Mammary epithelial cell (primary cell): ENCODE results near the gene AGMAT.

Experiments used
- EZH2 ChIP-seq: IDR thresholded peaks from 2 replicates; pipeline ENCODE4 v1.6.1; 2012; ENCODE audit warnings: low read length, inconsistent platforms, borderline replicate concordance
- TF ChIP-seq, protein P1 (sequence below), 2 donors: IDR thresholded peaks in 1 of 2; conservative IDR thresholded peaks in 1 of 2; 2 replicates each; pipeline ENCODE4 v1.5.1; 2011 to 2012; ENCODE audit warnings: inconsistent platforms in 2 of 2, low read length in 2 of 2, mild to moderate bottlenecking in 2 of 2, control low read depth in 1 of 2, low read depth in 1 of 2; ENCODE audit not compliant: insufficient read depth in 1 of 2; ENCODE audit errors: extremely low read depth in 1 of 2

DNA sequence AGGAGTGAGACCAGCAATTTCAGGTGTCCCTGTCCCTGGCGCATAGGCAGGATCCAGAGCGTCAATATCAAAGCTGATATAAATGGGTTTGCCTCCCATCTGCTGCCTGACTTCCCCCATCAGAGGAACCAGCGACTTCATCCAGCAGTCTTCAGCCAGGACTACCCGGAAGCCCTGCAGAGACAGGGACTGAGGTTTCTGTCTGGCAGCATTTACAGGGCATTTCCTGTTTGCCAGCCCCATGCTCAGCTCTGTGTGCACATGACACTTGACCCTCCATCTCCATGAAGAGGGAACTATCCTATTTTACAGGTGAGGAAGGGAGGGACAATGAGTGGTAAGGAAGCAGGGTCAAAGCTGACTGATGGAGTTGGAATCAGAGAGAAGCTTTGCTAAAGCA, 7.2 kb downstream of the AGMAT start:
- TF ChIP-seq, protein P1, sequence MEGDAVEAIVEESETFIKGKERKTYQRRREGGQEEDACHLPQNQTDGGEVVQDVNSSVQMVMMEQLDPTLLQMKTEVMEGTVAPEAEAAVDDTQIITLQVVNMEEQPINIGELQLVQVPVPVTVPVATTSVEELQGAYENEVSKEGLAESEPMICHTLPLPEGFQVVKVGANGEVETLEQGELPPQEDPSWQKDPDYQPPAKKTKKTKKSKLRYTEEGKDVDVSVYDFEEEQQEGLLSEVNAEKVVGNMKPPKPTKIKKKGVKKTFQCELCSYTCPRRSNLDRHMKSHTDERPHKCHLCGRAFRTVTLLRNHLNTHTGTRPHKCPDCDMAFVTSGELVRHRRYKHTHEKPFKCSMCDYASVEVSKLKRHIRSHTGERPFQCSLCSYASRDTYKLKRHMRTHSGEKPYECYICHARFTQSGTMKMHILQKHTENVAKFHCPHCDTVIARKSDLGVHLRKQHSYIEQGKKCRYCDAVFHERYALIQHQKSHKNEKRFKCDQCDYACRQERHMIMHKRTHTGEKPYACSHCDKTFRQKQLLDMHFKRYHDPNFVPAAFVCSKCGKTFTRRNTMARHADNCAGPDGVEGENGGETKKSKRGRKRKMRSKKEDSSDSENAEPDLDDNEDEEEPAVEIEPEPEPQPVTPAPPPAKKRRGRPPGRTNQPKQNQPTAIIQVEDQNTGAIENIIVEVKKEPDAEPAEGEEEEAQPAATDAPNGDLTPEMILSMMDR (conservative IDR thresholded peaks at IDR 0.05 in 1 of 2, IDR thresholded peaks at IDR 0.05 in 1 of 2; ENCODE audit: extremely low read depth in 1 of 2, insufficient read depth in 1 of 2, low read depth in 1 of 2, low read length in 2 of 2) = no peak
- TF ChIP-seq EZH2 = no peak
